ENCODE results near the gene NDUFB6.
"Not testable (repeated sequence)": the region's sequence is repeated elsewhere in the genome, so short reads cannot be mapped to it uniquely, and the experiment has no call there.

The NDUFB6 gene

GRCh38 chr9:32524892-32525708 is 47.9 kb downstream of the NDUFB6 start:
- DNase-seq (ENCODE audit: low read depth in 2 of 2, low spot score in 1 of 2) = no peak

- not testable (repeated sequence) for DNase-seq (ENCODE audit: low read depth in 2 of 2, low spot score in 1 of 2)
Measured at GRCh38 chr9:32524558-32524891, 48.4 kb downstream of the NDUFB6 start.

- DNase-seq (ENCODE audit: low read depth in 2 of 2, low spot score in 1 of 2) = no peak
Measured at GRCh38 chr9:32523910-32524309, 49.0 kb downstream of the NDUFB6 start.

- no peak for DNase-seq (ENCODE audit: low read depth in 2 of 2, low spot score in 1 of 2)
Measured at GRCh38 chr9:32518276-32518675, 54.7 kb downstream of the NDUFB6 start.

GRCh38 chr9:32516241-32516640 is 56.7 kb downstream of the NDUFB6 start:
- DNase-seq (ENCODE audit: low read depth in 2 of 2, low spot score in 1 of 2) = no peak

- DNase-seq (ENCODE audit: low read depth in 2 of 2, low spot score in 1 of 2) = no peak
Measured at GRCh38 chr9:32508728-32509127, 64.2 kb downstream of the NDUFB6 start.

GRCh38 chr9:32503008-32503407 is 70.0 kb downstream of the NDUFB6 start:
- no peak for DNase-seq (ENCODE audit: low read depth in 2 of 2, low spot score in 1 of 2)

All from stimulated activated CD8-positive, alpha-beta memory T cell treated with anti-CD3 and anti-CD28 coated beads, Interleukin-4, amount 100 ng/mL, for 4 hours (primary cell).